NCI-H524 treated with DMSO at 0.1 percent for 48 hours (cell line): ENCODE data around the gene PTPA.
"Not testable (repeated sequence)": the region's sequence is repeated elsewhere in the genome, so short reads cannot be mapped to it uniquely, and the experiment has no call there.

Experiments used
- DNase-seq: peaks from one replicate; lab custom pipeline; 2025; lab: John Stamatoyannopoulos, UW

The PTPA gene

DNA sequence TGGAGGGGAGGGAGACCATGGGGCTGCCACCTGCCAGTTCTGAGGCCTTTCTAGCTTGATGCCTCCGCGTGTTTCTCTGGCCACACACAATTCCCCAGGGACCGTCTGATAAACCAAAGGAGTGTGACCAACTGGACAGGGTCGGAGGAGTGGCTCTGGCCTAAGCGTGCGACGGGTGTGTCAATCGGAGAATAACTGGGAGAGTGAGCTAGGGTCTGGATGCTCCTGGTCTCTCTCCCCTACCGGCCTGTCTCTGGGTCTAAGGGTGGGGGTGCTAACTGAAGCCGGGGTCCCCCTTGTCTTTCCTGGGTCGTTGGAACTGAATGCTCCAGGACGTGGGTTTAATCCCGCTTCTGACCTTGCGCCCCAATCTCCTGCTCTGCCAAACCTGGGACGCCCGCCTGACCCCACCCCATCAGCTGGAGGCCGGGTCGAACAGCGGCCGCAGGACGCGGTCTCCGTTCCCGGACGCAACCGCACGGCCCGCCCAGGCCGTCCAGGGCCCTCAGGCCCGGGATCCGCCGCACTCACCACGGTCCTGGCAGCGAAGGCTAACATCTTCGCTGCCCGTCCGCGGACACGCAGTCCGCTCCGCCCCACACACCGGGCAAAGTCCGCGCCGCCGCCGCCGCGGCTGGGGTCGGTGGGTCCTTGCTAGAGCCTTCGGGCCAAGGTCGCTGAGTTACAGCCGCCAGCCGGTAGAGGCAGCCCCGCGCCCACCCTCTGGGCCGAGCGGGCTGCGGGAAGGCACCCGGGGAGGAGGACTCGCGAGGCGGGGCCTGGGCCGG is 1.1 kb upstream of the PTPA start:
- no peak for DNase-seq

DNA sequence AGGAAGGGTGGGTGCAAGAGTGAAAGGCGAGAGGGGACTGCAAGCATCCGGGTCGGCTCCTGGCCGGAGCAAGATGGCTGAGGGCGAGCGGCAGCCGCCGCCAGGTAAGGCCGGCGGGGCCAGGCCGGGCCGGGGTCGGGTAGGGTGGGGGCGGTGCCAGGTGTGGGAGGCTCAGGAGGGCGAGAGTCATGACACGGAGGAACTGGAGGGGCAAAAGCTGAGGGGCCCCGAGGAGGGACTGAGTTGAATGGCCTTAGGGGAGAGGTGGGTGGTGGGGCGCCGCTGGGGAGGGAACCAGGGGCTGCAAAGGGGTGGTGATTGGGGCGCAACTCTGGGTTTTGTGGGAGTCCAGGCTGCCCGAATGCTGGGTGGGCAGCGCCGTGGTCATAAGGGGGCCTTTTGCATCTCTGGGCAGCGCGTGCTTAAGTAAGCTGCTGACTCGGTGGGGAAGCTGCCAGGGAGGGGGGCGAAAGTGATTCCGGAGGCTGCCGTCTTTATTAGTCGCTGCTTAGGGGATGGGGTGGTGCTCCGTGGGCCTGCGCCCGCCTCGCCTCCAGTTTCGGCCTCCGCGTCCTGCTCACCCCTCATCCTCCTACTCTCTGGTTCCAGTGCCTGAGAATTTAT is 425 bp downstream of the PTPA start:
- peak; percentile 39 for DNase-seq

DNA sequence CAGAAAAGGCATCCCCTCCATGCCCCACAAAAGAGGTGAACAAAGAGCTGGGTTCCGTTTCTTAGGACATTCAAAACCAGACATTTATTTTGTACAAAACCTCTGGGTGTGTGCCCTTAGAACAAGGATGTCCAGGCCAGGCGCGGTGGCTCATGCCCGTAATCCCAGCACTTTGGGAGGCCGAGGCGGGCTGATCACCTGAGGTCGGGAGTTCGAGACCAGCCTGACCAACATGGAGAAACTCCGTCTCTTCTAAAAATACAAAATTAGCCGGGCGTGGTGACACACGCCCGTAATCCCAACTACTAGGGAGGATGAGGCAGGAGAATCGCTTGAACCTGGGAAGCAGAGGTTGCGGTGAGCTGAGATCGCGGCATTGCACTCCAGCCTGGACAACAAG is 1.3 kb downstream of the PTPA start:
- not testable (repeated sequence) for DNase-seq

DNA sequence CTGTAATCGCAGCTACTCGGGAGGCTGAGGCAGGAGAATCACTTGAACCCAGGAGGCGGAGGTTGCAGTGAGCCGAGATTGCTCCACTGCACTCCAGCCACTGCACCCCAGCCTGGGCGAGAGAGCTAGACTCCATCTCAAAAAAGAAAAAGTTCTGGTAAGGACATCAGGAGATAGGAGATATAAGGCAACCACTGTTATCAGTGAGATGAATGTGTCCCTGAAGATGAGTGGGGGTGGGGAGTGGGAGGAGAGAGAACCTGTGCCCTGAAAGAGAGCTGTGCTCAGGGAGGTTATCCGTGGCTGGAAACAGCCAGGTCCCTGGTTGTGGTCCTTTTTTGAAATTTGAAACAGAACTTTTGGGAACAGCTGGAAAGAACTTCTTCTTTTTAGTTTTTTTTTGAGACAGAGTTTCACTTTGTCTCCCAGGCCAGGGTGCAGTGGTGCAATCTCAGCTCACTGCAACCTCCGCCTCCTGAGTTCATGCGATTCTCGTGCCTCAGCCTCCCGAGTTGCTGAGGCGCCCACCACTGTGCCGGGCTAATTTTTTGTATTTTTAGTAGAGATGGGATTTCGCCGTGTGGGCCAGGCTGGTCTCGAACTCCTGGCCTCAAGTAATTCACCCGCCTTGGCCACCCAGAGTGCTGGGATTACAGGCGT is 2.6 kb downstream of the PTPA start:
- DNase-seq = no peak

DNA sequence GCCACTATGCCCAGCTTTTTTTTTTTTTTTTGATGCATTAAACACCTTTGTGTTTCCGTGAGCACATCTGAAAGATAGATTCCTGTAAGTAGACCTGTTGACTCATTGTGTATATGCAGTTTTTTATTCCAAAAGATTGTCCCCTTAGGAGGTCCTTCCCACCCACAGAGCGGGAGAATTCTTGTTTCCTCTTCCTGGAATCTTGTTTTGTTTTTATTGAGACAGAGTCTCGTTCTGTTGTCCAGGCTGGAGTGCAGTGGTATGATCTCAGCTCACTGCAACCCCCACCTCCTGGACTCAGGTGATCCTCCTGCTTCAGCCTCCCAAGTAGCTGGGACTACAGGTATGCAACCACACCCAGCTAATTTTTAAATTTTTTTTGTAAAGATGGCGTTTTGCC is 7.6 kb downstream of the PTPA start:
- no peak for DNase-seq

DNA sequence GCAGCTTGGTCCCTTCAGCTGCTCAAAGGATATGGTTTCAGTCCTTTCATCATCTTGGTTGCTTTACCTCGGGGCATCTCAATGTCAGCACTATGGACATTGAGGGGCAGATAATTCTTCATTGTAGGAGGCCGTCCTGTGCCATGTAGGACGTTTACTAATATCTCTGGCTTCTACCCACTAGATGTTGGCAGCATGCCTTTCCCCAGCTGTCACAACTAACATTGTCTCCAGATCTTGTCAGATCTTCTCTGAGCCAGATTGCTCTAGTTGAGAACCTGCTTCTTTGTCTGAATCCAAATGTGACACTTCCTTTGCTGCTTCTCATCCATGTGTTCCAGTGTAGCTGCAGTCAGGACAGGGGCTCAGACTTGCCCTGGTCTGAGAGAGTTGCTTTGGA is 10.3 kb downstream of the PTPA start:
- DNase-seq = no peak

DNA sequence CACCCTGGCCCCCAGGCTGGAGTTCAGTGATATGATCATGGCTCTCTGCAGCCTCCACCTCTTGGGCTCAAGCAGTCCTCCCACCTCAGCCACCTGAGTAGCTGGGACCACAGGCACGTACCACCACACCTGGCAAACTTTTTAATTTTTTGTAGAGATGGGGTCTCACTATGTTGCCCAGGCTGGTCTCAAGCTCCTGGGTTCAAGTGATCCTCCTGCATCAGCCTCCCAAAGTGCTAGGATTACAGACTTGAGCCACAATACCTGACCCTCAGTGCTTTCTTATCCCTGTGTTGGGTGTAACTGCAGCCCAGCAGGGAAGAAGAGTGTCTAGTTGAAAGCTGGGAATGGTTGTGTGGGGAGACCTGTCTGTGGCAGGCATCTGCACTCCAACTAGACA is 10.9 kb downstream of the PTPA start:
- no peak for DNase-seq

DNA sequence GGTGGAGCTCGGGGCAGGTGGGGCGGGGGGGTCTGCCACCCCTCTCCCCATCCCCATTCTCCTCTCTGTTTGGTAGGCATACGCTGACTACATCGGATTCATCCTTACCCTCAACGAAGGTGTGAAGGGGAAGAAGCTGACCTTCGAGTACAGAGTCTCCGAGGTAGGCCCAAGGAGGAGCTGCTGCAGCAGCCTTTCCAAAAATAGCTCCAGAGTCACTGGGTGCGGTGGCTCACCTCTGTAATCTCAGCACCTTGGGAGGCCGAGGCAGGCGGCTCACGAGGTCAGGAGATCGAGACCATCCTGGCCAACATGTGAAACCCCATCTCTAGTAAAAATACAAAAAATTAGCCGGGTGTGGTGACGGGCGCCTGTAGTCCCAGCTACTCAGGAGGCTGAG is 11.8 kb downstream of the PTPA start:
- not testable (repeated sequence) for DNase-seq

DNA sequence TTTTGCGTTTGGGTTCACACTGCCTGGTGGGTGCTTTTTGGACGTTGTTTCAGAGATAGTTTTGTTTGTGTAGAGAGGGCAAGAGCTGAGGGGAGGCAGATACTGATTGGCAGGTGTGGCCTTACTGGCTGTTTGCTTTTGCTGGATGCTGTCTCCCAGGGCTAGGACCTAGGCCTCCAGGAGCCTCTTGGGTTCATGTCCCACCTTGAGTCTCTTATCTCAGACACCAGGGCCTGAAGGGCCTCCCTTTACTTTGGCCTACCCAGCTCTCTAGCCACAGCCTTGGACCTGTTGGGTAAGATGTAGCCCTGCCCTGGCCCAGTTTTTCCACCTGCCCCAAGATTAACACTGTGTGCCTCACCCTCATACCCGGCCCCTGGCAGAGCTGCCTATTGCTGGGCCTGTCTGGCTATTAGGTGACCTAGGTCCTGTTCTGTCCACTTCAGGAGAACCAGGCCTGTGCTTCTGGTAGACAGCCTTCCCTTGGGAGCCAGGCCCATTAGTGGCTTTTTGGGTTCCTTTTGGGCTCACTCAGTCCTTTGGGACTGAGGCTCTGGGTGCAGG is 13.4 kb downstream of the PTPA start:
- DNase-seq = no peak

DNA sequence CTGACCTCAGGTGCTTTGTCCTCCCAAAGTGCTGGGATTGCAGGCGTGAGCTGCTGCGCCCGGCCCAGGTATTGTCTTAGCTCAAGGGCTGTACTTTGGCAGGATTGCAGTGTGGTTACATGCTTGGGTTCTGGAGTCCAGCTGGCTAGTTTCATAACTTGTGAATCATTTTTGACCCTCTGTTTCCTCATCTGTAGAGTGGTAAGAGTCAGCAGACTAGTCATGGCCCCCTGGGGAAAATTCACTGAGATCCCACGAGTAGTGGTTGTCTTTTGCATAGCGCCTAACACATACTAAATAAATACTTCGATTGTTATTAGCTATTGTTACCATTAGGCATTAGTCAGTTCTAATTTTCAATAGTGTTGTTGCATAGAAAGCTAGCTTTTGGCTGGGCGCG is 14.3 kb downstream of the PTPA start:
- DNase-seq = no peak

DNA sequence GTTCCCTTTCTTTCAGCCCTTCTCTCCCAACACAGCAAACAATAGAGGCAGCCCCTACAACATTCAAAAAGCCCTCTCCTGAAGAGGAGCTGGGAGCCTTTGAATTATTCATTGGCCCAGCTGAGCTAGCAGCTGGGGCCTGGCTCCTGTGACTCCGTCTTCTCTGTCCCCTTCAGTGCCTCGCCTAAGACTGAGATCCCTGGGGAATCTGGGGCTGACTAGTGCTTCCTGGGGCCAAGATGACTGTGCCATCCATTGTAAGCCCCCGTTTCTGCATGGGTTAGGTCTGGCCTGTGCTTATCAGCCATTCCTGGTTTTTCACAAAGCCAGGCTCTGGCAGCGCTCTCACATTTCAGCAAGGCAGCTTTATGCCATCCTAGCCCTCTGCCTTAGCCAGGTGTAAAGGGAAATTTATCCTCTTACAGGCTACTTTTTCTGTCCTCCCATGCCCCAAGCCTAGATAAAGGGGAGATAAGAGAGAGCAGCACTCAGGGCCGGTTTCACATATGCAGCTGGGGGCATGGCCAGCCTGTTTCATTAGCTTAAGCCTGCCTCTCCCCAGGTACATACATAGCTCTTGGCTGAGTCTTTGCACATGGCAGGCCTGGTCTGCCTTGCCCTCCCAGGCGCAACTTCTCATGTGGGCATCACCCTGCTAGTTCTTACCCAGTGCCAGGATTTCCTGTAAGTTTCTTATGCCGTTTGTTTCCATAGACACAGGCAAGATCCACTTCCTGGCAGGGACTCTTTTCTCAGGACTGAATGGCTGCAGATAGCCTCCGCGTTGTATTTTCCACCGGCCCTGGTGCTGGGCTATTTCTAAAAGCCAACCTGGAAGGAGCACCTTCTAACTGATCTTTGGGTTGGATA is 15.8 kb downstream of the PTPA start:
- DNase-seq = peak; percentile 78

DNA sequence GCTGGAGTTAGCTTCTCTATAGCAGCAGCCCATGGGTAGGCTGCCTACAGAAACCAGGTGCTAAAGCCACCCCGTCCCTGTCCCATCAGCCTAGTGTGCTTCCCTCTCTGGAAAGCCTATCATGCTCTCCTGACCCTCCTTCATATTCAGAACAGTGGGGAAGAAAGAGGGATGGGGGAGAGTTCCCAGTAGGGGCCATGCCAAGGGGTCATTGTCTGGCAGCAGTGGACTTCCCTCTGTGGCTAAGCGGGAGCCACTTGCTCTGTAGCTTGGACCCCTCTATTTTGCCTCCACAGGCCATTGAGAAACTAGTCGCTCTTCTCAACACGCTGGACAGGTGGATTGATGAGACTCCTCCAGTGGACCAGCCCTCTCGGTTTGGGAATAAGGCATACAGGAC is 17.5 kb downstream of the PTPA start:
- DNase-seq = no peak

DNA sequence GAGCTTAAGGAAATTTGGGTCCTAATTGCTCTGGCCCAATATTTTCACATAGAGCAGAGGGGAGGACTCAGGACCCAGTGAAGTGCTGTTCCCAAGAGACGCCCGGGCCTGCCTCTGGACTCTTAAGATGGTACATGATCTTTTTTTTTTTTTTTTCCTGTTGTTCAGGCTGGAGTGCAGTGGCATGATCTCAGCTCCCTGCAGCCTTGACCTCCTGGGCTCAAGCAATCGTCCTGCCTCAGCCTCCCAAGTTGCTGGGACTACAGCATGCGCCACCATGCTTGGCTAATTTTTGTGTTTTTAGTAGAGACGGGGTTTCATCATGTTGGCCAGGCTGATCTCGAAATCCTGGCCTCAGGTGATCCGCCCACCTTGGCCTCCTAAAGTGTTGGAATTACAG is 19.1 kb downstream of the PTPA start:
- DNase-seq = not testable (repeated sequence)

DNA sequence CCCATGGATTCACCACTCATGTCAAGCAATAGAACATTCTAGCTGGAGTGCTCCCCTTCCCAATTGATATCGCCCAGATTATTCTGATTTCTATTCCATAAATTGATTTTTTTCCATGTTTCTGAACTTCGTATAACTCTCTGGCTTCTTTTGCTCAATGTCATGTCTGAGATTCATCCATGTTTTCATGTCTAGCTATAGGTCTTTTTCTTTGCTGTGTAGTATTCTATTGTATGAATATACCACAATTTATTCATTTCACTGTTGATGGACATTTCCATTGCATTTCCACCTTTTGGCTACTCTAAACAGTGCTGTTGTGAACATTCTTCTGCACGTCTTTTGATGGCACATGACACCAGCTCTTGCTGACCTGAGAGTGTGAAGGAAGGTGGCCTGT is 19.6 kb downstream of the PTPA start:
- no peak for DNase-seq

DNA sequence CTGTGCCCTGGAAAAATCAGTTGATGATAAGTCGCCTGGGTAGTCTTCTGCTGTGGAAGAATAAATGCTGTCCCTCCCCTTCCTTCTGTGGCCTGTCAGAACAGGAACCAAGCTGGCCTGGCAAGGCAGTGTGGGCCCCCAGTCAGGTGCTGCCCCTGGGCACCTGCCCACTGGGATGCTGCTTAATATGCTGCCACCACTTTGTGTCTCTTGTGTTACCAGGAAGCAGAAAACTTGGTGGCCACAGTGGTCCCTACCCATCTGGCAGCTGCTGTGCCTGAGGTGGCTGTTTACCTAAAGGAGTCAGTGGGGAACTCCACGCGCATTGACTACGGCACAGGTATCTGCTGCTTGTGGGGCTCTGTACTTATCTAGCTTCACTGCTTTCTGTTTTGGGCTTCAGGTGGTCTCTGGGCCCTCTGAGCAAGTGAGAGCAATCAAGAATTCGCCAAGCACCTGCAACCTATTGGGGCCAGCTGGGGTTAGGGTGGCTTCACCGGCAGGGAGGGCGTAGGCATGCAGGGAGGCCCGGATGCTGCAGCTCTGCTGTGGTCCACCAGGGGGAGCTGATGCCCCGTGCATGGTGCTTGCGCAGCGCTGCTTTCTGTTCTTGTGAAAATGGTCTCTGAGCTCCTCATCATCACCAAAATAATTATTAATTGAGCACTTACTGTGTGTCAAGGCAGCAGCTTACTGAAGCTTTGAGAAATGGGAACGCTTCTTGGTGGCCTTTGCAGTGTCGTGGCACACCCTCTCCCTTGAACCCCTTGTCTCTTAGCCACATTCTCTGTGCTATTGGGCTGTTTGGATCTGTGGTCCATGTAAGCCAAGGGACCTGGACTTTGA is 20.3 kb downstream of the PTPA start:
- no peak for DNase-seq

DNA sequence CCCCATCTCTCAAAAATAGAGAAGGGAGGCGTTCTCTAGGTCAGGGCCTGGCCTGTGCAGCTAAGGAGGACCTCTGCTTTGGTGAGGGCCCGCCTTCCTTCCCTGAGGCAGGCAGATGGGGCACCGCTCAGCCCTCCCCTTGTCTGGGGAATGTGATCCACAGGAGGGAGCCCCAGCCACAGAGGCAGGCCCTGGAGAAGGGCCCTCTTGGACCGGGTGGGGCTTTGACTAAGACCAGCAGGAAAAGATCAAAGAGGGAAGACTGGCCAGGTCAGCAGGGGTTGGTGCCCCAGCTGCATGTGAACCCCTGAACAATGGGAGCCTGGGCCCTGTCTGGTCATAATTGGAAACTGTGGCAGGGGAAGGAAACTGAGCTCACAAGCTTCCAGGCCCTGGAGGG is 21.9 kb downstream of the PTPA start:
- no peak for DNase-seq

DNA sequence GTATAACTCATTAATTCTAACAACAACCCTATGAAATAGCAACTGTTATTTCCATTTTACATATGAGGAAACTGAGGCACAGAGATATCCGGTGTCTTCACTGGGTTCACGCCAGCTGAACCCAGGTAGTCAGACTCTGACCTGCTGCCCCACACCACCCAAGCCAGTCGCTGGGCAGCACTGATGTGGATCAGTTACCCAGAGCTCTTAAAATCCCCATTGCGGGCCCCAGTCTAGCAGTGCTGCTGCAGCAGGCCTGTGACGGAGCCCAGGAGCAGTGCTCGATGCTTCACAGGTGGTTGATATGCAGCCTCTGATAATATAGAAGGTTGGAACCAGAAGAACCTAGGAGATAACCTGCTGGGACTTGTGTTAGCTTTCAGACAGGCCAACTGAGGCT is 24.3 kb downstream of the PTPA start:
- no peak for DNase-seq

DNA sequence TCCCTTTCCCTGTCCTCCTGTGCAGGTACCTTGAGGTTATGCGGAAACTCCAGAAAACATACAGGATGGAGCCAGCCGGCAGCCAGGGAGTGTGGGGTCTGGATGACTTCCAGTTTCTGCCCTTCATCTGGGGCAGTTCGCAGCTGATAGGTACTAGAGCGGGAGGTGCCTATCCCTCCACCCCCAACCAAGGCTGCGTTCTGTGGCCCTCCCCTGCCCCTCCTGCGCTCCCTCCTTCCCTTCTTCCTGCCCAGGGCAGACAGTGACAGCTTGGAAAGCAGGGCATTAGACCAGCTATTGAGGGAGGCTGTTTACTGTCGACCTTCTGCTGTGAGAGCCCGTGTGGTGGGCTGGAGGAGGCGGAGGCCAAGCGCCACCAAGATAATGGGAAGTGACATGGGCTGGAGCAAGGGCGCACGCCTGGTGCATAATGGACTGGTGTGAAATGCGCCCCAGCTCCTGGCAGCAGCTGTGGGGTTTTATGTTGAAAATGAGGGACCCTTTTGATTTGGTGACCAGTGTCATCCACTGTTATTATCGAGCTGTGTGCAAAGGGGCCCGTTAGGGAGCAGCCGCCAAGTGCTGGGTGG is 25.3 kb downstream of the PTPA start:
- no peak for DNase-seq

DNA sequence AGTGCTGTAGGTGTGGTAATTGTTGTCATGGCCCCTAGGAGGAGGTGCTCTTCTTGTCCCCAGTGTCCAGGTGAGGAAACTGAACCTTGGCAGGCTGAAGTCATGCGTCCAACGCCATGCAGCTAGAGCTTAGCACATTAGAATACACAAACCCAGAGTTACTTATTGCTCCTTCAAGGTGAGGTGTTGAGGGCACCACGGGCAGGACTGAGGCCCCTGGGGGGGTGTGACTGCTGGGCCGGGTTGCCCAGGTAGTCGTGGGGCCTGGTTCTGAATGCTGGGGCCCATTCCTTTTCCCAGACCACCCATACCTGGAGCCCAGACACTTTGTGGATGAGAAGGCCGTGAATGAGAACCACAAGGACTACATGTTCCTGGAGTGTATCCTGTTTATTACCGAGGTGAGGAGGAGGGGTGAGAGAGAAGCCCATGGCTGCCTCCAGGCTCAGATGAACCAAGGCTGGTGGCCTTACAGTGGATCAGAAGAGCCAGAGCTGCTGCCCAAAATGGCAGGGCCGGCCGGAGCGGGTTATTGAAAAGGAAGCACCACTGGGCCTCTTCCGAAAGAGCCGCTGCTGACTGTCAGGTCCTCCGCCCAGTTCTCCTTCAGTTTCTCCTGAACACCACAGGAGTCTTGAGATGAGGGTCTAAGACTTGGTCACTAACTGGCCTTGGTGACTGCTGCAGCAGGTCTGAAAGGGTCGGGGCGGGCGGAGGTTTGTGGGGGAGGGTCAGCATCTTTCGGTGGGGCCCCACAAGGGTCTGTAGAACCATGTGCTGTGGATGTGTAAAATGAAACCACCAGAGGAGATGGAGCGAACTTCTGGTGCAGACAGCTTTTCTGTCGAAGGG is 26.3 kb downstream of the PTPA start:
- DNase-seq = no peak

DNA sequence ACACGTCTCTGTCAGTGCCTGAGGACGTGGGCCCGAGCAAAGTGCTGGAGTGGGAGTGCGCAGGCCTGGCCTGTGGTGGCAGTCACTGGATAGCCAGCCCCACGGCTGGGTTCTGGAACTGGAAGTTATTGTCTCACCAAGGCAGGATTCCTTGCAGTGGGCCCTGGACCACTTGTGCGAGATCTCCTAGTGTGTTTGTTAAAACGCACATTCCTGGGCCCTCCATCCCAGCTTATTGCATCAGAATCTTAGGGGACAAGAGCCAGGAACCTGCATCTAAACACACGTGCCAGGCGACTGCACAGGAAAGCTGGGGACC is 26.9 kb downstream of the PTPA start:
- DNase-seq = no peak
